Liver (tissue), 3 donors: Measurements from ENCODE around the gene SLC25A21.

Experiments
- TAF1 ChIP-seq: conservative IDR thresholded peaks from 2 replicates; pipeline ENCODE4 v1.6.1; 2016; ENCODE audit warnings: antibody characterized with exemption, mild to moderate bottlenecking
- TF ChIP-seq, protein P1 (sequence below): fragments of 150-350 bp; IDR thresholded peaks from 2 replicates; pipeline ENCODE4 v1.5.1; 2017; ENCODE audit warnings: improper control_type of control experiment, low read depth, low read length; ENCODE audit not compliant: missing input control
- donor health status: healthy.
- donor health status: healthy.

DNA sequence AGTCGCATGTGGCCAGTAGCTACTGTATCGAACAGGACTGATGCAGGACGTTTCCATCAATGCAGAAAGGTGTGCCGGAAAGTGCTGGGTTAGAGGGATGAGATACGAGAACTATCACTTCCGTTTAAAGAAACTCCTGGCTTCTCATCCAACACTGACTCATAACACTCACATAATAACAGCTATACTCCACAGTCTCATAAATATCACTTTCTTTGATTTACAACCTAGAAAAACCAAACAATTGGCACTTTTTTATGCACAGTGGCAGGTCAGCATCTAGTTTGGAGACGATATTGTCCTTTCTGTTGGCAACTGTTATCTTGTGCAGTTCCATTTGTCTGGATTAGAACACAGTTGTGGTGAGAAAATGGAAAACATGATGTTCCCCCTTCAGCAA is 43.4 kb downstream of the SLC25A21 start:
- TF ChIP-seq, protein P1, sequence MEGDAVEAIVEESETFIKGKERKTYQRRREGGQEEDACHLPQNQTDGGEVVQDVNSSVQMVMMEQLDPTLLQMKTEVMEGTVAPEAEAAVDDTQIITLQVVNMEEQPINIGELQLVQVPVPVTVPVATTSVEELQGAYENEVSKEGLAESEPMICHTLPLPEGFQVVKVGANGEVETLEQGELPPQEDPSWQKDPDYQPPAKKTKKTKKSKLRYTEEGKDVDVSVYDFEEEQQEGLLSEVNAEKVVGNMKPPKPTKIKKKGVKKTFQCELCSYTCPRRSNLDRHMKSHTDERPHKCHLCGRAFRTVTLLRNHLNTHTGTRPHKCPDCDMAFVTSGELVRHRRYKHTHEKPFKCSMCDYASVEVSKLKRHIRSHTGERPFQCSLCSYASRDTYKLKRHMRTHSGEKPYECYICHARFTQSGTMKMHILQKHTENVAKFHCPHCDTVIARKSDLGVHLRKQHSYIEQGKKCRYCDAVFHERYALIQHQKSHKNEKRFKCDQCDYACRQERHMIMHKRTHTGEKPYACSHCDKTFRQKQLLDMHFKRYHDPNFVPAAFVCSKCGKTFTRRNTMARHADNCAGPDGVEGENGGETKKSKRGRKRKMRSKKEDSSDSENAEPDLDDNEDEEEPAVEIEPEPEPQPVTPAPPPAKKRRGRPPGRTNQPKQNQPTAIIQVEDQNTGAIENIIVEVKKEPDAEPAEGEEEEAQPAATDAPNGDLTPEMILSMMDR: no peak
- TF ChIP-seq TAF1: no peak
